ENCODE results near the gene DIP2B.

DIP2B gene

GRCh38 chr12:50650285-50650684 is 145.5 kb downstream of the DIP2B start:
- no peak for DNase-seq
- Histone ChIP-seq H3K4me1 (no peaks in the 10 kb centered on the region), H3K4me3 (ENCODE audit: low read depth, low read length) (no peak overlapping the region), H3K27me3 (no peaks in the 10 kb centered on the region), H3K9me3 (no peaks in the 10 kb centered on the region), H3K36me3 (no peaks in the 10 kb centered on the region)
- TF ChIP-seq CTCF (IDR thresholded peaks at IDR 0.05; ENCODE audit: low read depth, low read length): no peak

GRCh38 chr12:50655374-50655921 is 150.7 kb downstream of the DIP2B start:
- DNase-seq: no peak
- no peak for TF ChIP-seq CTCF (IDR thresholded peaks at IDR 0.05; ENCODE audit: low read depth, low read length)
- H3K36me3 ChIP-seq: no peaks in the 10 kb centered on the region
- no peaks in the 10 kb centered on the region for H3K9me3 ChIP-seq
- H3K27me3 ChIP-seq: no peaks in the 10 kb centered on the region
- H3K4me1 ChIP-seq: no peaks in the 10 kb centered on the region
- H3K4me3 ChIP-seq (ENCODE audit: low read depth, low read length): no peak overlapping the region

- no peak overlapping the region for H3K4me3 ChIP-seq (ENCODE audit: low read depth, low read length)
- H3K9me3 ChIP-seq: no peaks in the 10 kb centered on the region
- no peaks in the 10 kb centered on the region for H3K4me1 ChIP-seq
- no peaks in the 10 kb centered on the region for H3K27me3 ChIP-seq
- TF ChIP-seq CTCF (IDR thresholded peaks at IDR 0.05; ENCODE audit: low read depth, low read length): no peak
- DNase-seq: no peak
- H3K36me3 ChIP-seq: no peaks in the 10 kb centered on the region; the same call in 1 of the 2 replicates
Observed at GRCh38 chr12:50659260-50659659, 154.5 kb downstream of the DIP2B start.

GRCh38 chr12:50659690-50660424 is 155.1 kb downstream of the DIP2B start:
- Histone ChIP-seq H3K36me3 (no peaks in the 10 kb centered on the region; the same call in 1 of the 2 replicates), H3K9me3 (no peaks in the 10 kb centered on the region), H3K27me3 (no peaks in the 10 kb centered on the region), H3K4me1 (no peaks in the 10 kb centered on the region), H3K4me3 (ENCODE audit: low read depth, low read length) (no peak overlapping the region)
- TF ChIP-seq CTCF (IDR thresholded peaks at IDR 0.05; ENCODE audit: low read depth, low read length): no peak
- DNase-seq: no peak

- no peak for TF ChIP-seq CTCF (IDR thresholded peaks at IDR 0.05; ENCODE audit: low read depth, low read length)
- no peaks in the 10 kb centered on the region for H3K27me3 ChIP-seq
- no peaks in the 10 kb centered on the region for H3K9me3 ChIP-seq
- DNase-seq: no peak
- H3K4me1 ChIP-seq: no peaks in the 10 kb centered on the region
- H3K36me3 ChIP-seq: no peaks in the 10 kb centered on the region; the same call in 1 of the 2 replicates
- no peak overlapping the region for H3K4me3 ChIP-seq (ENCODE audit: low read depth, low read length)
Observed at GRCh38 chr12:50660425-50660822, 155.6 kb downstream of the DIP2B start.

All from BE2C (cell line).